Sigmoid colon (tissue), 4 donors: ENCODE results near the gene MBOAT1.

ENCODE experiments used
- POLR2AphosphoS5 ChIP-seq, 4 donors: sonication (generic); formaldehyde crosslinking; IDR thresholded peaks; one replicate each; pipeline ENCODE4 v1.6.1; 2017; ENCODE audit warnings: antibody characterized with exemption in 4 of 4
- TF ChIP-seq, protein P1 (sequence below), 4 experiments: fragments of 450-650 bp in 3 of 4; fragments of 200-600 bp in 1 of 4; IDR thresholded peaks; one replicate each; pipeline ENCODE4 v1.5.1; 2016 to 2019; ENCODE audit warnings: antibody characterized with exemption in 4 of 4, mild to moderate bottlenecking in 3 of 4, moderate library complexity in 2 of 4

DNA sequence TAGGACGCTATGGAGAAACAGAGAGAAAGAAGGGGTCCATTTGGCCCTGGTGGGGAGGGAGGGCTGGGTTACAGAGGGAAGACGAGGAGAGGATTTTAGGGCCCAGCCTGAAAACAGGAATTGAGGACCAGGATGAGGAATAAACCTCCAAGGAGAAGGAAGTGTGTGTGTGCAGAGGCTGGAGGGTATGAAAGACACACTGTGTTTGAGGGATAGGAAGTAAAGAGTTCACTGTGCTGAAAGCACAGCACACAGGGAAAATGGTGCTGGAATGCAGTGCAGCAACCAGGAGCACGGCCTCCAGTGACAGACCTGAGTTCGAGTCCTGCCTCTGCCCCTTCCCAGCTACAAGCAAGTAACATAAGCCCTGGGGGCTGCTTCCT lies 7.8 kb downstream of the MBOAT1 start:
- TF ChIP-seq, protein P1, sequence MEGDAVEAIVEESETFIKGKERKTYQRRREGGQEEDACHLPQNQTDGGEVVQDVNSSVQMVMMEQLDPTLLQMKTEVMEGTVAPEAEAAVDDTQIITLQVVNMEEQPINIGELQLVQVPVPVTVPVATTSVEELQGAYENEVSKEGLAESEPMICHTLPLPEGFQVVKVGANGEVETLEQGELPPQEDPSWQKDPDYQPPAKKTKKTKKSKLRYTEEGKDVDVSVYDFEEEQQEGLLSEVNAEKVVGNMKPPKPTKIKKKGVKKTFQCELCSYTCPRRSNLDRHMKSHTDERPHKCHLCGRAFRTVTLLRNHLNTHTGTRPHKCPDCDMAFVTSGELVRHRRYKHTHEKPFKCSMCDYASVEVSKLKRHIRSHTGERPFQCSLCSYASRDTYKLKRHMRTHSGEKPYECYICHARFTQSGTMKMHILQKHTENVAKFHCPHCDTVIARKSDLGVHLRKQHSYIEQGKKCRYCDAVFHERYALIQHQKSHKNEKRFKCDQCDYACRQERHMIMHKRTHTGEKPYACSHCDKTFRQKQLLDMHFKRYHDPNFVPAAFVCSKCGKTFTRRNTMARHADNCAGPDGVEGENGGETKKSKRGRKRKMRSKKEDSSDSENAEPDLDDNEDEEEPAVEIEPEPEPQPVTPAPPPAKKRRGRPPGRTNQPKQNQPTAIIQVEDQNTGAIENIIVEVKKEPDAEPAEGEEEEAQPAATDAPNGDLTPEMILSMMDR (IDR thresholded peaks at IDR 0.05): no peak
- no peak for TF ChIP-seq POLR2AphosphoS5 (IDR thresholded peaks at IDR 0.05)
